Activated B cell treated with CpG ODN at 0.5 μM for 24 hours (primary cell): Measurements from ENCODE around the gene KRTAP5-8. TPM values are rescaled to one million over a fixed set of nuclear protein-coding genes. Genes with fewer than 3 reads are reported as not detected.

Experiments used
- ATAC-seq: fragments of 200-7000 bp; cut with Tn5 transposase; one replicate; pipeline ENCODE4 v1.10.0; 2021; ENCODE audit warnings: low read depth, mild to moderate bottlenecking, moderate library complexity
- CTCF ChIA-PET: fragments of 350-600 bp; sonication (Branson Sonifier 250); formaldehyde crosslinking; loops from one replicate; lab custom pipeline; 2021; ENCODE audit warnings: antibody characterized with exemption; lab: Charles Lee
- POLR2A ChIA-PET: fragments of 350-600 bp; sonication (Branson Sonifier 250); formaldehyde crosslinking; loops from one replicate; lab custom pipeline; 2021; ENCODE audit warnings: antibody characterized with exemption; lab: Charles Lee
- DNase-seq: peaks from one replicate; pipeline ENCODE4 v3.0.0; 2022
- H3K27ac Mint-ChIP-seq: one replicate; pipeline ENCODE4 v1.8.0; 2020; ENCODE audit warnings: mixed read lengths
- H3K27me3 Mint-ChIP-seq: one replicate; pipeline ENCODE4 v1.8.0; 2021; ENCODE audit warnings: mixed read lengths
- H3K36me3 Mint-ChIP-seq: one replicate; pipeline ENCODE4 v1.8.0; 2021; ENCODE audit warnings: low read depth, mixed read lengths
- H3K4me1 Mint-ChIP-seq: one replicate; pipeline ENCODE4 v1.8.0; 2021; ENCODE audit warnings: mixed read lengths
- H3K4me3 Mint-ChIP-seq: one replicate; pipeline ENCODE4 v1.8.0; 2020; ENCODE audit warnings: mild to moderate bottlenecking, mixed read lengths
- H3K9me3 Mint-ChIP-seq: one replicate; pipeline ENCODE4 v1.8.0; 2020; ENCODE audit warnings: mixed read lengths
- CTCF ChIP-seq: fragments of 200-600 bp; IDR thresholded peaks from one replicate; pipeline ENCODE4 v1.8.0; 2022; ENCODE audit warnings: antibody characterized with exemption, mild to moderate bottlenecking
- intact Hi-C: fragments of 100-400 bp; cut with micrococcal nuclease; formaldehyde crosslinking; loops from one replicate; pipeline ENCODE4 v1.15.1; 2024
- total RNA-seq: library from RNA; stranded (reverse); gene quantifications from 2 replicates; pipeline ENCODE4 v1.2.3, GENCODE V29; 2022

The KRTAP5-8 gene
- total RNA-seq, 1 donor from 2014 or later: 0.20 TPM

GRCh38 chr11:71548716-71549151 lies 10.9 kb downstream of the KRTAP5-8 start:
- H3K27ac Mint-ChIP-seq: no peak overlapping the region
- H3K4me1 Mint-ChIP-seq: peaks cover 13% of the 10 kb centered on the region
- no peak overlapping the region for H3K4me3 Mint-ChIP-seq
- intact Hi-C loops: no loop called here
- DNase-seq (no peak), ATAC-seq (no peak)
- POLR2A ChIA-PET: no interaction called here
- no peaks in the 10 kb centered on the region for H3K36me3 Mint-ChIP-seq
- no peak for TF ChIP-seq CTCF
- CTCF ChIA-PET: no interaction called here
- peaks cover 16% of the 10 kb centered on the region for H3K27me3 Mint-ChIP-seq
- H3K9me3 Mint-ChIP-seq: no peaks in the 10 kb centered on the region

- ChIA-PET CTCF (no interaction called here), POLR2A (no interaction called here)
- H3K36me3 Mint-ChIP-seq: no peaks in the 10 kb centered on the region
These were observed 13.9 kb downstream of the KRTAP5-8 start for GRCh38 chr11:71551711-71552110.

GRCh38 chr11:71554996-71555395 lies 17.2 kb downstream of the KRTAP5-8 start:
- no peak for ATAC-seq
- no peak for TF ChIP-seq CTCF
- Mint-ChIP-seq H3K4me1 (peaks cover 5% of the 10 kb centered on the region), H3K36me3 (no peaks in the 10 kb centered on the region), H3K4me3 (no peak overlapping the region), H3K27ac (no peak overlapping the region), H3K27me3 (peaks cover 14% of the 10 kb centered on the region), H3K9me3 (no peaks in the 10 kb centered on the region)
- no peak for DNase-seq
- POLR2A ChIA-PET: no interaction called here
- CTCF ChIA-PET: no interaction called here
- intact Hi-C loops: no loop called here

More at GRCh38 chr11:71551711-71552110, 13.9 kb downstream of the KRTAP5-8 start:
- H3K27me3 Mint-ChIP-seq: peaks cover 17% of the 10 kb centered on the region
- no peak for TF ChIP-seq CTCF
- H3K4me1 Mint-ChIP-seq: peaks cover 5% of the 10 kb centered on the region
- DNase-seq: no peak
- no peaks in the 10 kb centered on the region for H3K9me3 Mint-ChIP-seq
- H3K4me3 Mint-ChIP-seq: no peak overlapping the region
- no peak overlapping the region for H3K27ac Mint-ChIP-seq
- intact Hi-C loops: no loop called here
- no peak for ATAC-seq

- TF ChIP-seq CTCF: no peak
- ATAC-seq (no peak), DNase-seq (no peak)
- H3K36me3 Mint-ChIP-seq: no peaks in the 10 kb centered on the region
- intact Hi-C loops: no loop called here
- peaks cover 14% of the 10 kb centered on the region for H3K27me3 Mint-ChIP-seq
- no peak overlapping the region for H3K27ac Mint-ChIP-seq
- POLR2A ChIA-PET: no interaction called here
- peaks cover 2% of the 10 kb centered on the region for H3K9me3 Mint-ChIP-seq
- CTCF ChIA-PET: no interaction called here
- H3K4me3 Mint-ChIP-seq: no peak overlapping the region
- H3K4me1 Mint-ChIP-seq: peaks cover under 1% of the 10 kb centered on the region
These were observed 17.7 kb downstream of the KRTAP5-8 start for GRCh38 chr11:71555508-71555907.

- Mint-ChIP-seq H3K27ac (no peak overlapping the region), H3K9me3 (peaks cover 2% of the 10 kb centered on the region), H3K36me3 (no peaks in the 10 kb centered on the region), H3K4me3 (no peak overlapping the region), H3K27me3 (peaks cover 16% of the 10 kb centered on the region), H3K4me1 (no peaks in the 10 kb centered on the region)
- CTCF ChIA-PET: no interaction called here
- intact Hi-C loops: no loop called here
- POLR2A ChIA-PET: no interaction called here
- TF ChIP-seq CTCF: no peak
- ATAC-seq (no peak), DNase-seq (no peak)
These were observed 18.2 kb downstream of the KRTAP5-8 start for GRCh38 chr11:71556018-71556417.
